GM12891 (cell line): Measurements from ENCODE around the gene NDUFV2.

Source experiments
- POLR2A ChIP-seq: IDR thresholded peaks from 2 replicates; pipeline ENCODE4 v1.6.1; 2011; ENCODE audit warnings: low read depth, low read length, control low read depth
- POLR2AphosphoS5 ChIP-seq: IDR thresholded peaks from 2 replicates; pipeline ENCODE4 v1.6.1; 2011; ENCODE audit warnings: low read depth, low read length, control low read depth
- POU2F2 ChIP-seq: IDR thresholded peaks from 2 replicates; pipeline ENCODE4 v1.6.1; 2011; ENCODE audit warnings: low read depth, mild to moderate bottlenecking, control low read depth, low read length, moderate library complexity

DNA sequence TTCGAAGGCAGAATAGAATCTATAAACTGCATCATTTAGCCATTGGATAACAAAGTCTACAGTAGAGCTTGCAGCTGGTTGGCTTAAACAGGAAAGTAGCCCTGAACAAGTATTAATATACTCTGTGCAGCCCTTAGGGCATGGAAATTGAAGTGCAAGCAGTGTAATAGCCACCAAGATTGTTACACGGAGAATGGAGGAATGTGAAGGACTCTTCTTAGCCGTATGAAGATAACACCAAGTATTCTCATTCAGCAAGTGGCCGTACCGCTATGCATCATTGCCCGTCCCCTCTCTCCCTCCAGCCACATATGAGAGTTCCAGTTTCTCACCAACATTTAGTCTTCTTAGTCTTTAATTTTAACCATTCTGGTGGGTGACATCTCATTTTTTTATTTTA, 74.5 kb downstream of the NDUFV2 start:
- TF ChIP-seq POLR2AphosphoS5 (no peak), POU2F2 (no peak), POLR2A (no peak)
